ENCODE data around the gene S100A11. TPM values are rescaled to one million over a fixed set of nuclear protein-coding genes. Genes with fewer than 3 reads are reported as not detected.

Gene S100A11
- polyA plus RNA-seq, 1 of the 3 experiments (the other 2 are of a cell fraction), result 736 TPM

- Histone ChIP-seq H3K27me3 (ENCODE audit: insufficient read depth) (no peaks in the 10 kb centered on the region), H3K9me2 (no peaks in the 10 kb centered on the region), H3K79me2 (ENCODE audit: insufficient read depth) (peaks cover 55% of the 10 kb centered on the region), H3K9me3 (no peaks in the 10 kb centered on the region), H3F3A (replicated peaks; ENCODE audit: insufficient read depth) (peaks cover 66% of the 10 kb centered on the region), H4K20me1 (ENCODE audit: insufficient read depth) (peaks cover 27% of the 10 kb centered on the region), H2AFZ (ENCODE audit: low read depth) (no peak overlapping the region), H3K4me1 (ENCODE audit: control insufficient read depth in 1 of 2, insufficient read depth in 2 of 2, low read depth in 1 of 2, low read length in 1 of 2) (peaks cover 28 to 45% of the 10 kb centered on the region in 2 experiments), H3K36me3 (replicated peaks in 1 of 2; ENCODE audit: control insufficient read depth in 1 of 2, insufficient read depth in 2 of 2, low read length in 1 of 2) (no peaks in the 10 kb centered on the region), H3K4me3 (ENCODE audit: low read depth in 2 of 2, low read length in 1 of 2) (peak overlapping the region; percentile 73 to 83), H3K4me2 (peak overlapping the region; percentile 84), H3K27ac (ENCODE audit: low read depth in 2 of 2, low read length in 1 of 2) (peak overlapping the region; percentile 95 to 96), H3K9ac (peak overlapping the region; percentile 92)
- POLR2A ChIA-PET, result no interaction called here
- WGBS (ENCODE audit: low lambda C conversion rate), result 2% methylated on average over 12 of the region's 21 CpGs
- DNase-seq, result no peak
- CTCF ChIA-PET, result interaction anchor here (0.6 to 2.1 kb wide), 6 partner anchors 9 to 59 kb away, joined by 3 to 13 read pairs (median 3); no protein-coding TSS in a partner anchor
- TF ChIP-seq YY1 (IDR thresholded peaks at IDR 0.05; ENCODE audit: low read depth) (no peak), GATA2 (CRISPR knock-in tag; IDR thresholded peaks at IDR 0.05) (no peak), MXI1 (IDR thresholded peaks at IDR 0.05; ENCODE audit: low read depth, low read length) (no peak), TAF1 (IDR thresholded peaks at IDR 0.05; ENCODE audit: borderline replicate concordance, low read depth, low read length) (peak; percentile 40; the same call in 1 of the 2 replicates), RAD21 (IDR thresholded peaks at IDR 0.05; ENCODE audit: low read length) (no peak), FOXM1 (IDR thresholded peaks at IDR 0.05; ENCODE audit: low read depth) (no peak; the same call in 1 of the 2 replicates), EP300 (IDR thresholded peaks at IDR 0.05; ENCODE audit: borderline replicate concordance in 1 of 2, low read depth in 1 of 2, low read length in 1 of 2) (peak in 1 of 2 experiments; percentile 91; a peak in 1 of 4 replicates), MAX (IDR thresholded peaks at IDR 0.05; ENCODE audit: low read depth) (peak; percentile 80), MEF2A (IDR thresholded peaks at IDR 0.05; ENCODE audit: borderline replicate concordance, low read depth) (peak; percentile 26; the same call in 1 of the 2 replicates), USF1 (IDR thresholded peaks at IDR 0.05; ENCODE audit: borderline replicate concordance, low read depth) (0 out of 2 replicates have a peak, but pooled peaks have one; percentile 27), SMC3 (IDR thresholded peaks at IDR 0.05; ENCODE audit: low read depth, low read length) (no peak), FOXJ3 (CRISPR knock-in tag; IDR thresholded peaks at IDR 0.05) (no peak), RXRA (IDR thresholded peaks at IDR 0.05; ENCODE audit: borderline replicate concordance, low read depth) (peak; percentile 84; the same call in 1 of the 2 replicates), SIN3A (IDR thresholded peaks at IDR 0.05; ENCODE audit: borderline replicate concordance, low read depth, low read length) (peak; percentile 85; the same call in 1 of the 2 replicates), JUND (IDR thresholded peaks at IDR 0.05) (peak; percentile 89), TEAD4 (IDR thresholded peaks at IDR 0.05; ENCODE audit: borderline replicate concordance, insufficient read depth) (peak; percentile 78), ELF1 (IDR thresholded peaks at IDR 0.05) (no peak), NFIC (IDR thresholded peaks at IDR 0.05; ENCODE audit: borderline replicate concordance) (peak; percentile 97), ZBTB33 (IDR thresholded peaks at IDR 0.05; ENCODE audit: borderline replicate concordance, low read depth) (peak; percentile 84), NRF1 (IDR thresholded peaks at IDR 0.05; ENCODE audit: low read depth, low read length) (no peak), CTCF (IDR thresholded peaks at IDR 0.05) (no peak), RFX5 (IDR thresholded peaks at IDR 0.05; ENCODE audit: low read length) (no peak), TCF12 (IDR thresholded peaks at IDR 0.05) (peak; percentile 86), CHD2 (IDR thresholded peaks at IDR 0.05; ENCODE audit: low read length, partially characterized antibody) (no peak), EZH2phosphoT487 (IDR thresholded peaks at IDR 0.05; ENCODE audit: borderline replicate concordance, low read depth) (no peak), FOSL2 (IDR thresholded peaks at IDR 0.05; ENCODE audit: borderline replicate concordance, low read depth) (peak; percentile 94), USF2 (IDR thresholded peaks at IDR 0.05; ENCODE audit: borderline replicate concordance, low read depth, low read length) (no peak), GABPA (IDR thresholded peaks at IDR 0.05; ENCODE audit: low read depth) (no peak), POLR2AphosphoS5 (IDR thresholded peaks at IDR 0.05; ENCODE audit: low read depth, low read length) (peak; percentile 81)
Observed at GRCh38 chr1:151992303-151993083, 44.3 kb downstream of the S100A11 start.
